GM19468 (cell line): Measurements from ENCODE around the gene PTPRN2.
"Not testable (repeated sequence)": the region's sequence is repeated elsewhere in the genome, so short reads cannot be mapped to it uniquely, and the experiment has no call there.

Experiments
- ATAC-seq: cut with Tn5 transposase; IDR thresholded peaks from one replicate; pipeline ENCODE4 v1.9.1; 2021; ENCODE audit warnings: mild to moderate bottlenecking, moderate library complexity, moderate number of reproducible peaks; ENCODE audit not compliant: unreplicated experiment; ENCODE audit errors: extremely low read depth

PTPRN2 gene

GRCh38 chr7:157993406-157994105 lies 594.1 kb downstream of the PTPRN2 start:
- no peak for ATAC-seq

- no peak for ATAC-seq
Measured at GRCh38 chr7:157992511-157993160, 595.0 kb downstream of the PTPRN2 start.

GRCh38 chr7:157991761-157992160 lies 595.9 kb downstream of the PTPRN2 start:
- no peak for ATAC-seq

GRCh38 chr7:157991351-157991750 lies 596.3 kb downstream of the PTPRN2 start:
- no peak for ATAC-seq

GRCh38 chr7:157990881-157991250 lies 596.8 kb downstream of the PTPRN2 start:
- no peak for ATAC-seq

GRCh38 chr7:157990226-157990880 lies 597.3 kb downstream of the PTPRN2 start:
- no peak for ATAC-seq

GRCh38 chr7:157989589-157989988 lies 598.0 kb downstream of the PTPRN2 start:
- no peak for ATAC-seq

- ATAC-seq = no peak
Measured at GRCh38 chr7:157987906-157988305, 599.7 kb downstream of the PTPRN2 start.

- ATAC-seq = no peak
Measured at GRCh38 chr7:157986051-157986450, 601.6 kb downstream of the PTPRN2 start.

- ATAC-seq = no peak
Measured at GRCh38 chr7:157985636-157986035, 602.0 kb downstream of the PTPRN2 start.

- ATAC-seq = no peak
Measured at GRCh38 chr7:157984423-157985163, 603.0 kb downstream of the PTPRN2 start.

GRCh38 chr7:157983502-157984422 lies 603.9 kb downstream of the PTPRN2 start:
- ATAC-seq = no peak

- ATAC-seq = no peak
Measured at GRCh38 chr7:157981778-157982177, 605.8 kb downstream of the PTPRN2 start.

- ATAC-seq = no peak
Measured at GRCh38 chr7:157980774-157981173, 606.8 kb downstream of the PTPRN2 start.

GRCh38 chr7:157980341-157980731 lies 607.3 kb downstream of the PTPRN2 start:
- ATAC-seq = not testable (repeated sequence)

GRCh38 chr7:157979636-157980340 lies 607.8 kb downstream of the PTPRN2 start:
- ATAC-seq = no peak

- no peak for ATAC-seq
Measured at GRCh38 chr7:157978766-157979165, 608.9 kb downstream of the PTPRN2 start.

GRCh38 chr7:157977717-157978496 lies 609.7 kb downstream of the PTPRN2 start:
- no peak for ATAC-seq
